ENCODE measurements around the gene CPEB4.

CPEB4 gene

GRCh38 chr5:173887610-173888472 is at the start of gene CPEB4:
TSS of gene CPEB4 (plus strand) at chr5:173888349. CDS start at chr5:173889734, 1,385 bp downstream.
- DNase-seq: peak; percentile 94

GRCh38 chr5:173839117-173839713 is 48.9 kb upstream of the CPEB4 start:
- DNase-seq: no peak

GRCh38 chr5:173840111-173840983 is 47.8 kb upstream of the CPEB4 start:
- DNase-seq: no peak

- DNase-seq: no peak
Observed at GRCh38 chr5:173841710-173842109, 46.4 kb upstream of the CPEB4 start.

- DNase-seq: no peak
Observed at GRCh38 chr5:173843794-173844193, 44.4 kb upstream of the CPEB4 start.

GRCh38 chr5:173845321-173845720 is 42.8 kb upstream of the CPEB4 start:
- DNase-seq: no peak

- no peak for DNase-seq
Observed at GRCh38 chr5:173846929-173847501, 41.1 kb upstream of the CPEB4 start.

- no peak for DNase-seq
Observed at GRCh38 chr5:173848986-173849596, 39.1 kb upstream of the CPEB4 start.

GRCh38 chr5:173849908-173850307 is 38.2 kb upstream of the CPEB4 start:
- DNase-seq: no peak

- DNase-seq: no peak
Observed at GRCh38 chr5:173850659-173851058, 37.5 kb upstream of the CPEB4 start.

GRCh38 chr5:173851595-173852243 is 36.4 kb upstream of the CPEB4 start:
- no peak for DNase-seq

GRCh38 chr5:173852790-173853359 is 35.3 kb upstream of the CPEB4 start:
- no peak for DNase-seq

GRCh38 chr5:173853370-173854131 is 34.6 kb upstream of the CPEB4 start:
- DNase-seq: peak; percentile 3

- no peak for DNase-seq
Observed at GRCh38 chr5:173855162-173855994, 32.8 kb upstream of the CPEB4 start.

- no peak for DNase-seq
Observed at GRCh38 chr5:173855995-173856656, 32.0 kb upstream of the CPEB4 start.

- DNase-seq: no peak
Observed at GRCh38 chr5:173857234-173857633, 30.9 kb upstream of the CPEB4 start.

- no peak for DNase-seq
Observed at GRCh38 chr5:173858021-173858669, 30.0 kb upstream of the CPEB4 start.

GRCh38 chr5:173858670-173859407 is 29.3 kb upstream of the CPEB4 start:
- DNase-seq: no peak

All from NCI-H2171 treated with DMSO at 0.1 percent for 48 hours (cell line).